Activated CD4-positive, alpha-beta T cell treated with anti-CD3 and anti-CD28 coated beads for 36 hours (primary cell): ENCODE measurements around the gene ENAH. TPM values are rescaled to one million over a fixed set of nuclear protein-coding genes. Genes with fewer than 3 reads are reported as not detected.

Source experiments
- ATAC-seq: fragments of 200-7000 bp; cut with Tn5 transposase; one replicate; pipeline ENCODE4 v1.10.0; 2021; ENCODE audit warnings: mild to moderate bottlenecking, moderate library complexity
- CTCF ChIA-PET: fragments of 350-600 bp; sonication (Branson Sonifier 250); formaldehyde crosslinking; loops from one replicate; lab custom pipeline; 2021; ENCODE audit warnings: antibody characterized with exemption; lab: Charles Lee
- POLR2A ChIA-PET: fragments of 350-600 bp; sonication (Branson Sonifier 250); formaldehyde crosslinking; loops from one replicate; lab custom pipeline; 2021; ENCODE audit warnings: antibody characterized with exemption, inconsistent platforms; lab: Charles Lee
- DNase-seq: peaks from one replicate; pipeline ENCODE4 v3.0.0-alpha.2; 2020
- H3K27ac Mint-ChIP-seq: one replicate; pipeline ENCODE4 v1.8.0; 2021; ENCODE audit warnings: mixed read lengths
- H3K27me3 Mint-ChIP-seq: one replicate; pipeline ENCODE4 v1.8.0; 2021; ENCODE audit warnings: mixed read lengths
- H3K36me3 Mint-ChIP-seq: one replicate; pipeline ENCODE4 v1.8.0; 2021; ENCODE audit warnings: low read depth, mixed read lengths
- H3K4me1 Mint-ChIP-seq: one replicate; pipeline ENCODE4 v1.8.0; 2021; ENCODE audit warnings: mixed read lengths
- H3K4me3 Mint-ChIP-seq: one replicate; pipeline ENCODE4 v1.8.0; 2021; ENCODE audit warnings: mild to moderate bottlenecking, moderate library complexity, mixed read lengths
- H3K9me3 Mint-ChIP-seq: one replicate; pipeline ENCODE4 v1.8.0; 2021; ENCODE audit warnings: low read depth, mixed read lengths
- intact Hi-C, 2 experiments: fragments of 100-400 bp; cut with DNase I in 1 of 2; cut with micrococcal nuclease in 1 of 2; formaldehyde crosslinking; loops; one replicate each; pipeline versions ENCODE4 v1.14.2 to v1.15.1; 2022 to 2024; cut with DNase I, micrococcal nuclease
- total RNA-seq, 2 experiments: library from RNA; stranded (reverse); gene quantifications; one replicate each; pipeline ENCODE4 v1.2.3, GENCODE V29; 2021

The ENAH gene
- total RNA-seq, 2 experiments from 2014 or later = 0.62 to 0.81 TPM

GRCh38 chr1:225468270-225469020, 184.5 kb downstream of the ENAH start:
- DNase-seq = peak; percentile 66
- Mint-ChIP-seq H3K4me3 (peak overlapping the region; percentile 85), H3K9me3 (no peaks in the 10 kb centered on the region), H3K27ac (peak overlapping the region; percentile 98), H3K27me3 (no peaks in the 10 kb centered on the region), H3K36me3 (no peaks in the 10 kb centered on the region), H3K4me1 (peaks cover 28% of the 10 kb centered on the region)
- ATAC-seq = no peak
- ChIA-PET CTCF (interaction anchor here (0.6 to 1.8 kb wide), 10 partner anchors 8 to 523 kb away, joined by 3 to 8 read pairs (median 4); partner anchors contain the start of gene SRP9), POLR2A (interaction anchor here (0.6 to 2.9 kb wide), 5 partner anchors 13 to 727 kb away, joined by 3 to 31 read pairs (median 7); partner anchors contain the start of gene LBR)
- intact Hi-C loops = loop anchor here in 1 of 2 experiments (5.0 kb wide), 1 partner anchor 594 kb away; the partner anchor contains the start of gene H3-3A

- H3K4me1 Mint-ChIP-seq = peaks cover 25% of the 10 kb centered on the region
- no peaks in the 10 kb centered on the region for H3K9me3 Mint-ChIP-seq
- ChIA-PET POLR2A (interaction anchor here (0.6 to 2.9 kb wide), 7 partner anchors 12 to 728 kb away, joined by 3 to 31 read pairs (median 7); partner anchors contain the start of genes LBR and SRP9), CTCF (interaction anchor here (0.7 to 1.8 kb wide), 6 partner anchors 9 to 459 kb away, joined by 3 to 8 read pairs (median 4); partner anchors contain the start of gene SRP9)
- no peaks in the 10 kb centered on the region for H3K36me3 Mint-ChIP-seq
- peak; percentile 90 for DNase-seq
- intact Hi-C loops = loop anchor here (1.0 to 5.0 kb wide), 9 partner anchors 13 to 595 kb away; partner anchors contain the start of genes H3-3A (in 2 of the 2), LBR (in 2 of the 2), PYCR2 (in 1 of the 2) and SDE2 (in 1 of the 2)
- H3K27ac Mint-ChIP-seq = peak overlapping the region; percentile 98
- H3K27me3 Mint-ChIP-seq = no peaks in the 10 kb centered on the region
- ATAC-seq = peak; percentile 90
- H3K4me3 Mint-ChIP-seq = peak overlapping the region; percentile 85
Observed at GRCh38 chr1:225467193-225468020, 185.5 kb downstream of the ENAH start.

- Mint-ChIP-seq H3K36me3 (no peaks in the 10 kb centered on the region), H3K27me3 (no peaks in the 10 kb centered on the region), H3K27ac (peak overlapping the region; percentile 98), H3K4me1 (peaks cover 25% of the 10 kb centered on the region), H3K4me3 (peak overlapping the region; percentile 85), H3K9me3 (no peaks in the 10 kb centered on the region)
- intact Hi-C loops = loop anchor here (1.0 to 5.0 kb wide), 9 partner anchors 13 to 595 kb away; partner anchors contain the start of genes H3-3A (in 2 of the 2), LBR (in 2 of the 2), PYCR2 (in 1 of the 2) and SDE2 (in 1 of the 2)
- ChIA-PET POLR2A (interaction anchor here (0.6 to 2.9 kb wide), 4 partner anchors 22 to 313 kb away, joined by 4 to 31 read pairs (median 8); partner anchors contain the start of genes LBR and SRP9), CTCF (interaction anchor here (0.7 kb wide), 1 partner anchor 459 kb away, joined by 3 read pairs; no protein-coding TSS in a partner anchor)
- ATAC-seq (no peak), DNase-seq (no peak)
Observed at GRCh38 chr1:225466848-225467192, 186.1 kb downstream of the ENAH start.

- ChIA-PET CTCF (no interaction called here), POLR2A (interaction anchor here (0.5 kb wide), 1 partner anchor 603 kb away, joined by 3 read pairs; no protein-coding TSS in a partner anchor)
- H3K4me3 Mint-ChIP-seq = peak overlapping the region; percentile 85
- peak overlapping the region; percentile 98 for H3K27ac Mint-ChIP-seq
- no peaks in the 10 kb centered on the region for H3K27me3 Mint-ChIP-seq
- H3K9me3 Mint-ChIP-seq = no peaks in the 10 kb centered on the region
- intact Hi-C loops = loop anchor here (2.0 to 5.0 kb wide), 2 partner anchors 431 to 596 kb away; partner anchors contain the start of gene H3-3A (in 1 of the 2)
- ATAC-seq (no peak), DNase-seq (no peak)
- H3K36me3 Mint-ChIP-seq = no peaks in the 10 kb centered on the region
- H3K4me1 Mint-ChIP-seq = peaks cover 31% of the 10 kb centered on the region
Observed at GRCh38 chr1:225465793-225466517, 187.0 kb downstream of the ENAH start.

- DNase-seq (no peak), ATAC-seq (no peak)
- Mint-ChIP-seq H3K9me3 (no peaks in the 10 kb centered on the region), H3K4me3 (no peak overlapping the region), H3K36me3 (no peaks in the 10 kb centered on the region), H3K27ac (peak overlapping the region; percentile 76), H3K4me1 (peaks cover 38% of the 10 kb centered on the region), H3K27me3 (no peaks in the 10 kb centered on the region)
- POLR2A ChIA-PET = interaction anchor here (0.5 kb wide), 1 partner anchor 603 kb away, joined by 3 read pairs; no protein-coding TSS in a partner anchor
- CTCF ChIA-PET = interaction anchor here (1.3 to 1.4 kb wide), 2 partner anchors 9 to 10 kb away, joined by 3 read pairs; no protein-coding TSS in a partner anchor
- intact Hi-C loops = loop anchor here in 1 of 2 experiments (5.0 kb wide), 1 partner anchor 597 kb away; the partner anchor contains the start of gene H3-3A
Observed at GRCh38 chr1:225464851-225465792, 187.8 kb downstream of the ENAH start.

GRCh38 chr1:225462714-225463574, 190.0 kb downstream of the ENAH start:
- ATAC-seq (no peak), DNase-seq (peak; percentile 1)
- peaks cover 41% of the 10 kb centered on the region for H3K4me1 Mint-ChIP-seq
- H3K4me3 Mint-ChIP-seq = no peak overlapping the region
- peak overlapping the region; percentile 17 for H3K27ac Mint-ChIP-seq
- ChIA-PET POLR2A (no interaction called here), CTCF (no interaction called here)
- no peaks in the 10 kb centered on the region for H3K36me3 Mint-ChIP-seq
- H3K27me3 Mint-ChIP-seq = no peaks in the 10 kb centered on the region
- intact Hi-C loops = no loop called here
- no peaks in the 10 kb centered on the region for H3K9me3 Mint-ChIP-seq

GRCh38 chr1:225462429-225462713, 190.6 kb downstream of the ENAH start:
- DNase-seq (peak; percentile 0), ATAC-seq (no peak)
- intact Hi-C loops = no loop called here
- POLR2A ChIA-PET = no interaction called here
- Mint-ChIP-seq H3K9me3 (no peaks in the 10 kb centered on the region), H3K27ac (peak overlapping the region; percentile 17), H3K4me3 (no peak overlapping the region), H3K27me3 (no peaks in the 10 kb centered on the region), H3K4me1 (peaks cover 41% of the 10 kb centered on the region), H3K36me3 (no peaks in the 10 kb centered on the region)
- CTCF ChIA-PET = interaction anchor here (2.5 kb wide), 1 partner anchor 12 kb away, joined by 14 read pairs; no protein-coding TSS in a partner anchor

- intact Hi-C loops = no loop called here
Observed at GRCh38 chr1:225461533-225462428, 191.1 kb downstream of the ENAH start.

More at GRCh38 chr1:225461533-225462428, 191.1 kb downstream of the ENAH start:
- Mint-ChIP-seq H3K27me3 (no peaks in the 10 kb centered on the region), H3K4me3 (no peak overlapping the region), H3K9me3 (no peaks in the 10 kb centered on the region), H3K27ac (peak overlapping the region; percentile 17), H3K36me3 (no peaks in the 10 kb centered on the region), H3K4me1 (peaks cover 39% of the 10 kb centered on the region)
- ATAC-seq (no peak), DNase-seq (peak; percentile 5)
- ChIA-PET CTCF (interaction anchor here (0.7 to 2.5 kb wide), 4 partner anchors 12 to 526 kb away, joined by 3 to 14 read pairs (median 6); no protein-coding TSS in a partner anchor), POLR2A (interaction anchor here (0.5 kb wide), 1 partner anchor 17 kb away, joined by 6 read pairs; no protein-coding TSS in a partner anchor)
